H1 (cell line): ENCODE results near the gene LNPEP. TPM values are rescaled to one million over a fixed set of nuclear protein-coding genes. Genes with fewer than 3 reads are reported as not detected.

Experiments used
- BACH1 ChIP-seq: IDR thresholded peaks from 2 replicates; pipeline ENCODE4 v1.6.1; 2012; ENCODE audit warnings: low read length, improper control_type of control experiment
- BRCA1 ChIP-seq: IDR thresholded peaks from 2 replicates; pipeline ENCODE4 v1.6.1; 2012; ENCODE audit warnings: low read depth, low read length, improper control_type of control experiment
- CBX5 ChIP-seq: fragments of 300-800, 300-1000 bp; sonication (generic); IDR thresholded peaks from 2 replicates; pipeline ENCODE4 v1.7.1; 2016; ENCODE audit warnings: antibody characterized with exemption, low read length, low read depth
- CBX8 ChIP-seq: fragments of 300-800, 300-1000 bp; sonication (generic); IDR thresholded peaks from 2 replicates; pipeline ENCODE4 v1.7.1; 2016; ENCODE audit warnings: low read depth, low read length, borderline replicate concordance
- HDAC2 ChIP-seq, 2 experiments: fragments of 300-600 bp in 1 of 2; sonication (generic) in 1 of 2; IDR thresholded peaks; 2 replicates each; pipeline ENCODE4 v1.6.1; 2011 to 2012; ENCODE audit warnings: low read depth in 2 of 2, low read length in 2 of 2, mild to moderate bottlenecking in 2 of 2, moderate library complexity in 2 of 2, borderline replicate concordance in 1 of 2, inconsistent platforms in 1 of 2
- KDM4A ChIP-seq: IDR thresholded peaks from one replicate; pipeline ENCODE4 v1.7.1; 2012; ENCODE audit warnings: low read depth, mild to moderate bottlenecking, moderate library complexity, low read length, inconsistent platforms; ENCODE audit not compliant: severe bottlenecking
- MAX ChIP-seq: IDR thresholded peaks from 2 replicates; pipeline ENCODE4 v1.6.1; 2012; ENCODE audit warnings: inconsistent platforms
- NANOG ChIP-seq: IDR thresholded peaks from 2 replicates; pipeline ENCODE4 v1.6.1; 2011; ENCODE audit warnings: low read length, low read depth, mild to moderate bottlenecking, inconsistent platforms; ENCODE audit not compliant: insufficient read depth, poor library complexity, severe bottlenecking
- NRF1 ChIP-seq: IDR thresholded peaks from 2 replicates; pipeline ENCODE4 v1.6.1; 2011; ENCODE audit warnings: mild to moderate bottlenecking, low read depth, low read length, improper control_type of control experiment
- RAD21 ChIP-seq, 2 experiments: IDR thresholded peaks in 1 of 2; conservative IDR thresholded peaks in 1 of 2; 2 replicates each; pipeline ENCODE4 v1.6.1; 2011; ENCODE audit warnings: low read depth in 2 of 2, low read length in 2 of 2, improper control_type of control experiment in 1 of 2, inconsistent platforms in 1 of 2, mild to moderate bottlenecking in 1 of 2, moderate library complexity in 1 of 2
- SIN3A ChIP-seq, 2 experiments: IDR thresholded peaks in 1 of 2; conservative IDR thresholded peaks in 1 of 2; 2 replicates each; pipeline ENCODE4 v1.6.1; 2011 to 2012; ENCODE audit warnings: low read length in 2 of 2, improper control_type of control experiment in 1 of 2, low read depth in 1 of 2, mild to moderate bottlenecking in 1 of 2
- TAF7 ChIP-seq: optimal IDR thresholded peaks from 2 replicates; pipeline ENCODE3; 2011; ENCODE audit warnings: low read depth, mild to moderate bottlenecking, inconsistent platforms, low read length, moderate library complexity, borderline replicate concordance
- TBP ChIP-seq: IDR thresholded peaks from 2 replicates; pipeline ENCODE4 v1.6.1; 2011; ENCODE audit warnings: low read depth, low read length, improper control_type of control experiment
- ZNF274 ChIP-seq: IDR thresholded peaks from 2 replicates; pipeline ENCODE4 v1.7.0; 2012; ENCODE audit warnings: low read length, borderline replicate concordance; ENCODE audit errors: extremely low read depth
- polyA plus RNA-seq, 7 experiments: library from polyadenylated mRNA; depleted of rRNA in 3 of 7; stranded (reverse) in 5 of 7; unstranded in 2 of 7; fragments of >200 nt in 5 of 7; fragments of 200-250 nt in 2 of 7; gene quantifications; 1 replicate in 5 of 7; 2 replicates in 1 of 7; 4 replicates in 1 of 7; pipeline versions ENCODE4 v1.2.1 to v1.2.3, GENCODE V29; 2011 to 2013; ENCODE audit warnings: missing spikeins in 2 of 7, mixed read lengths in 2 of 7
- total RNA-seq: library from RNA; stranded (reverse); fragmentation: NEBNext Ultra II Directional; extraction: Animal tissue kit (Norgen Biotek cat#: 25700); gene quantifications from 2 replicates; pipeline ENCODE4 v1.2.1, GENCODE V29; 2021
- TF ChIP-seq, protein P1 (sequence below), 3 experiments: IDR thresholded peaks; 1 replicate in 2 of 3; 2 replicates in 1 of 3; pipeline versions ENCODE4 v1.5.1 to v1.6.1; 2011; ENCODE audit warnings: low read length in 3 of 3, mild to moderate bottlenecking in 3 of 3, inconsistent platforms in 2 of 3, low read depth in 1 of 3, moderate library complexity in 1 of 3; ENCODE audit not compliant: insufficient read depth in 1 of 3; ENCODE audit errors: control extremely low read depth in 1 of 3

Gene LNPEP
- total and polyA plus RNA-seq, 2 of the 8 experiments (the other 6 are each of a cell fraction or from before 2014, with no cell fraction given), result 1.8 to 4.5 TPM

- 0 out of 4 replicates have a peak, but pooled peaks of 1 of the 2 experiments have one; percentile 1 for TF ChIP-seq RAD21 (IDR thresholded peaks at IDR 0.05 in 1 of 2, conservative IDR thresholded peaks at IDR 0.05 in 1 of 2; ENCODE audit: low read depth in 2 of 2, low read length in 2 of 2)
- TF ChIP-seq CBX5, result no peak
- peak; percentile 67; the same call in 1 of the 2 replicates for TF ChIP-seq TBP
- TF ChIP-seq NRF1, result peak; percentile 29
- TF ChIP-seq CBX8, result no peak
- TF ChIP-seq, protein P1, sequence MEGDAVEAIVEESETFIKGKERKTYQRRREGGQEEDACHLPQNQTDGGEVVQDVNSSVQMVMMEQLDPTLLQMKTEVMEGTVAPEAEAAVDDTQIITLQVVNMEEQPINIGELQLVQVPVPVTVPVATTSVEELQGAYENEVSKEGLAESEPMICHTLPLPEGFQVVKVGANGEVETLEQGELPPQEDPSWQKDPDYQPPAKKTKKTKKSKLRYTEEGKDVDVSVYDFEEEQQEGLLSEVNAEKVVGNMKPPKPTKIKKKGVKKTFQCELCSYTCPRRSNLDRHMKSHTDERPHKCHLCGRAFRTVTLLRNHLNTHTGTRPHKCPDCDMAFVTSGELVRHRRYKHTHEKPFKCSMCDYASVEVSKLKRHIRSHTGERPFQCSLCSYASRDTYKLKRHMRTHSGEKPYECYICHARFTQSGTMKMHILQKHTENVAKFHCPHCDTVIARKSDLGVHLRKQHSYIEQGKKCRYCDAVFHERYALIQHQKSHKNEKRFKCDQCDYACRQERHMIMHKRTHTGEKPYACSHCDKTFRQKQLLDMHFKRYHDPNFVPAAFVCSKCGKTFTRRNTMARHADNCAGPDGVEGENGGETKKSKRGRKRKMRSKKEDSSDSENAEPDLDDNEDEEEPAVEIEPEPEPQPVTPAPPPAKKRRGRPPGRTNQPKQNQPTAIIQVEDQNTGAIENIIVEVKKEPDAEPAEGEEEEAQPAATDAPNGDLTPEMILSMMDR (IDR thresholded peaks at IDR 0.05; ENCODE audit: control extremely low read depth in 1 of 3, insufficient read depth in 1 of 3, low read depth in 1 of 3, low read length in 3 of 3), result no peak
- no peak for TF ChIP-seq ZNF274
- no peak for TF ChIP-seq NANOG
- peak; percentile 38 for TF ChIP-seq KDM4A
- peak; percentile 85 for TF ChIP-seq MAX
- peak in 1 of 2 experiments; percentile 89; a peak in 2 of 4 replicates for TF ChIP-seq HDAC2 (IDR thresholded peaks at IDR 0.05; ENCODE audit: borderline replicate concordance in 1 of 2, low read depth in 2 of 2, low read length in 2 of 2)
- peak; percentile 36 to 87; a peak in 2 of 4 replicates for TF ChIP-seq SIN3A (conservative IDR thresholded peaks at IDR 0.05 in 1 of 2, IDR thresholded peaks at IDR 0.05 in 1 of 2; ENCODE audit: low read depth in 1 of 2, low read length in 2 of 2)
- TF ChIP-seq BACH1, result peak; percentile 78
- peak; percentile 71 for TF ChIP-seq TAF7
- TF ChIP-seq BRCA1, result no peak
- TF ChIP-seq, all 59 proteins: peak for 23
Observed at GRCh38 chr5:96935559-96936430, at the start of gene LNPEP (continued).
